NK-92 treated with Interleukin-12 subunit alpha and Interleukin-12 subunit beta, amount 100 ng/mL, for 24 hours (cell line): ENCODE results near the gene IDUA.

Experiments used
- DNase-seq: peaks from one replicate; lab custom pipeline; 2025; lab: John Stamatoyannopoulos, UW

IDUA gene

DNA sequence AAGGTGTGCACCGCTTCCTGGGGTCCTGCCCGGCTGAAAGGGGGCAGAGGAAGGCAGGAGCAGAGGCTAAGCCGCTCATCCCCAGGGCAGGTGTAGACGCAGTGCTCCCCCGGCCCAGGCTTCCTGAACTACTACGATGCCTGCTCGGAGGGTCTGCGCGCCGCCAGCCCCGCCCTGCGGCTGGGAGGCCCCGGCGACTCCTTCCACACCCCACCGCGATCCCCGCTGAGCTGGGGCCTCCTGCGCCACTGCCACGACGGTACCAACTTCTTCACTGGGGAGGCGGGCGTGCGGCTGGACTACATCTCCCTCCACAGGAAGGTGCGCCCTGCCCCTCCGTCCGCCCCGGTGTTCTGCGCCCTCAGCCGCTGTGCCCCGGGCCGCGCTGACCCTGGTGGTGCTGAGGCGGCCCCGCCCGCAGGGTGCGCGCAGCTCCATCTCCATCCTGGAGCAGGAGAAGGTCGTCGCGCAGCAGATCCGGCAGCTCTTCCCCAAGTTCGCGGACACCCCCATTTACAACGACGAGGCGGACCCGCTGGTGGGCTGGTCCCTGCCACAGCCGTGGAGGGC, 14.8 kb downstream of the IDUA start:
- no peak for DNase-seq

DNA sequence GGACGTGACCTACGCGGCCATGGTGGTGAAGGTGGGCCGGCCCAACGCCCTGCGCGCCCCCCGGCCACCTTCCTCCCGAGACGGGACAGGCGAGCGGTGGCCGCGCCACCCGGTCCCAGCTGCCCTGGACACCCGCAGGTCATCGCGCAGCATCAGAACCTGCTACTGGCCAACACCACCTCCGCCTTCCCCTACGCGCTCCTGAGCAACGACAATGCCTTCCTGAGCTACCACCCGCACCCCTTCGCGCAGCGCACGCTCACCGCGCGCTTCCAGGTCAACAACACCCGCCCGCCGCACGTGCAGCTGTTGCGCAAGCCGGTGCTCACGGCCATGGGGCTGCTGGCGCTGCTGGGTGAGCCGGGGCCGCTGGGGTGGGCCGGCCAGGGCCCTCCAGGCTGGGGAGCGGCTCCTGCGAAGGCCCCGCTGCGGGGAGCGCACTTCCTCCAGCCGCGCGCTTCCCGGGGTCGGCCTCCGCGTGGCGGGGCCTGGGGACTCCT, 15.3 kb downstream of the IDUA start:
- DNase-seq: no peak

DNA sequence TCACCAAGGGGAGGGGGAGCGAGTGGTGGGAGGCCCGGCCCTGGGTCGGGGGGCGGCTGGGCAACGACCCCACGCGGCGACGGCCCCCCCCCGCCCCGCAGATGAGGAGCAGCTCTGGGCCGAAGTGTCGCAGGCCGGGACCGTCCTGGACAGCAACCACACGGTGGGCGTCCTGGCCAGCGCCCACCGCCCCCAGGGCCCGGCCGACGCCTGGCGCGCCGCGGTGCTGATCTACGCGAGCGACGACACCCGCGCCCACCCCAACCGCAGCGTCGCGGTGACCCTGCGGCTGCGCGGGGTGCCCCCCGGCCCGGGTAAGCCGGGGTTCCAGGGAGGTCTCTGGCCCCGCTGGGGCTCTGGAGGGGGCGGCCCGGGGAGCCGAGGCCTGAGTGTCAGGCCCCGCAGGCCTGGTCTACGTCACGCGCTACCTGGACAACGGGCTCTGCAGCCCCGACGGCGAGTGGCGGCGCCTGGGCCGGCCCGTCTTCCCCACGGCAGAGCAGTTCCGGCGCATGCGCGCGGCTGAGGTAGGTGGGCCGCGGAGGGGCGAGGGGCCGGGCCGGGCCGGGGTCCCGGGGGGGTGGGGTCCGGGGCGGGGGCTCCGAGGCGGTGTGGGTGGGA, 15.9 kb downstream of the IDUA start:
- DNase-seq: no peak

DNA sequence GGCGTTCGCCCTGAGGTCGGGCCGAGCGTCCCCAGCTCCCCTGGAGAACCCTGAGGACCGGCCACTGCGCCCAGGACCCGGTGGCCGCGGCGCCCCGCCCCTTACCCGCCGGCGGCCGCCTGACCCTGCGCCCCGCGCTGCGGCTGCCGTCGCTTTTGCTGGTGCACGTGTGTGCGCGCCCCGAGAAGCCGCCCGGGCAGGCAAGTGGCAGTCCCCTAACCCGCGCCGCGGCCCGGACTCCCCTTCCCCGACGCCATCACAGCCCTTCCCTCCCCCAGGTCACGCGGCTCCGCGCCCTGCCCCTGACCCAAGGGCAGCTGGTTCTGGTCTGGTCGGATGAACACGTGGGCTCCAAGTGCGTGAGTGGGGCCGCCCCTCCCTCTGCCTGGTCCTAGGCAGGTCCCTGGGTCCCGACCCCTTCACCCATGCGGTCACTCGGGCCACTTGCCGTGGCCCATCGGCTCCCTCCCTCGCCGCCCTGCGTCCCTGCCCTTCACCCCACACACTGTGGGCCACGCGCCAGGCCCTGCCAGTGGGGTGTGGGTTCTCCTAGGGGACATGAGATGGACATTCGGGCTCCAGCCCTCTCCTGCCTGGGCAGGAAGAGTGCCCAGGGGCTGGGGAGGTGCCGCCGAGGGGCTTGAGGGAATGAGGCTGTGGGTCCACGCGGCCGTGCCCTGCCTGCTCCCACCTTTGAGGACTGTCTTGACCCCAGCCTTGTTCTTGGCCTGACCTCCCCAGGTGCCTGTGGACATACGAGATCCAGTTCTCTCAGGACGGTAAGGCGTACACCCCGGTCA, 16.6 kb downstream of the IDUA start:
- DNase-seq: no peak

DNA sequence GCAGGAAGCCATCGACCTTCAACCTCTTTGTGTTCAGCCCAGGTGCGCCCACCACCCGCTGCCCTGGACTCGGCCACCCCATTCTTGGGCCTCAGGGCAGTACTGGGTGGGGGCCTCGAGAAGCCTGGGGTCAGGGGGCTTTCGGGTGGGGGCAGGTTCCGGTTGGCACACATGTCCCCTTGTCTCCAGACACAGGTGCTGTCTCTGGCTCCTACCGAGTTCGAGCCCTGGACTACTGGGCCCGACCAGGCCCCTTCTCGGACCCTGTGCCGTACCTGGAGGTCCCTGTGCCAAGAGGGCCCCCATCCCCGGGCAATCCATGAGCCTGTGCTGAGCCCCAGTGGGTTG, 17.2 kb downstream of the IDUA start:
- DNase-seq: no peak

DNA sequence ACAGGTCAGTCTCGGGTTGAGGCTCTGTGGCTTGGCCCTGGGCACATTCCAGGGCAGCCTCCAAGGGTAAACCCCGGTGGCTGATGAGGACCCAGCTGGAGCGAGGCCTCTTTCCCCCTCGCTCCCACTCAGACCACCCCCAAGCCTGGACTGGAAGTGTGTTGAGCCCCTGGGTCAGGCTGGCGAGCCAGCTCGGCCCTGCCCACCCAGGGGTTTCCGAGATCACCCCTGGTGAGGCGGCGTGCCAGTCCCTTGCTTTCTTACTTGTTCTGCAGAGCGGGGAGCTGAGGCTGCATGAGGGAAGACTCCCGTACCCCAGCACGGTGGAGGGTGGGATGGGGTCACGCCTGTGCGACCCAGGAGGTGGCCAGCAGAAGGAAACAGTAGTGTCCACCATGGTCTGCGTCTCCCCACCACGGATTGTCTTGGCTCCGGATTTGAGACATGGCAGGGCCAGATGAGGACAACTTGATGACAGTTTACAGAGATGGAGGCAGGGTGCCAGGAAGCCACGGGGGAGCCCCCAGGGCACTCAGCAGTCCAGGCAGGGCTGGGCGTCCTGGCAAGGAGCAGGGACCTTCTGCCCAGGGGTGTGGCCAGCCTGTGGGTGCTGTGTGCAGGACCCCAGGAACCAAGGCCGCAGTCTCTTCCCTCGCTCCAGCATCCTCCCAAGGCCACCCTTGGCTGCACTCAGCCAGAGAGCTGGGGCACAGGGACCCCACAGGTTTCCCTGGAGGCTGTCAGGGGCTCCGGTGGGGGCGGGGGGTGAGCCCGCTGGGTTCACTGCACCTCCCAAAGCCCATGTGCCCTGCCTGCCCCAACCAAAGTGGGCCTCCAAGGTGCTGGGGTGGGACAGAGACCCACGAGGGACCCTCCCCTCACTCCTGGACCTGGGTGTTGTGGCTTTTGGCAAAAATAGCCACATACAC, 18.0 kb downstream of the IDUA start:
- no peak for DNase-seq

DNA sequence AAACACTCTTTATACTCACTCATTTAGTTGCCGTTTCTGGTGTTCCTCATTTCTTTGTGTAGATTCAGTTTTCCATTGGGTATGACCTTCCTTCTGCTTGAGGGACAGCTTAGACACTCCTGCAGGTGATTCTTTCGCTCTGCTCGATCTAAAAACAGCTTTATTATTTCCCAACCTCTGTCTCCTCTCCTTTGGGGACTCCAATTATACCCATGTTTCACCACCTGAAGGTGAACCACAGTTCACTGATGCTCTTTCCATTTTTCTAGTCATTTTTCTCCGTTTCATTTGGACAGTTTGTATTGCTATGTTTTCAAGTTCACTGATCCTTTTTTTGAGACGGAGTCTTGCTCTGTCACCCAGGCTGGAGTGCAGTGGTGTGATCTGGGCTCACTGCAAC, 20.0 kb downstream of the IDUA start:
- no peak for DNase-seq

DNA sequence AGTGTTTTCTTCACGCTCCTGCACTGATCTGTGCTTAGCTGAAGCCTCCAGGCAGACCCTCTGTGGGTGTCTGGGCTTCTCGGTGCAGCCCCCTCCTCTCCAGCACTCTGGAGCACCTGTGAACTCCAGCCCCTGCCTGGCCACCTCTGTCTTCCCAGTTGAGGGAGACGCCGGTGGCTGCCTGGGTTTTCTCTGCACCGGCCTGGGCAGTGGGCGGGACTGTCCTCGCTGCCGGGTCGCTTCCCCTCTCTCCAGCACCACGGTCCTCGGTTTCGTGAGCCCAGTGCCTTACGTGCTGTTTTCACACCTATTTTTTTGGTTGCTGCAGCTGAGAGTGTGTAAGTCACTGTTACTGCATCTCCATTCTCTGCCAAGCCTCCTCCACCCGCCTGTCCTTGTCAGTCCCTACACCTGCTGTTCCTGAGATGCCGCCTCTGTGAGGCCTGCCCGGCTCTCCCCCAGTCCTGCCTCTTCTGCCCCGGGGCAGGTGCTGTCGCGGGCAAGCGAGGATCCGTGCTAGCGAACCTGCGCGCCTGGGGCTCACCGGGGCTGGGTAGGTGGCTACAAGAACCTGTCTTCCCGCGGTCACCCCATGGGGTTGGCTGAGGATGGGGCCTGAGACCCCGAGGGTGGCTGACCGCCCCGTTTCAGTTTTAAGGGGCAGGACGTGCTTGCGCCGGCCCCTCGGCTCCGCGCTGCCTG, 22.1 kb downstream of the IDUA start:
- no peak for DNase-seq

DNA sequence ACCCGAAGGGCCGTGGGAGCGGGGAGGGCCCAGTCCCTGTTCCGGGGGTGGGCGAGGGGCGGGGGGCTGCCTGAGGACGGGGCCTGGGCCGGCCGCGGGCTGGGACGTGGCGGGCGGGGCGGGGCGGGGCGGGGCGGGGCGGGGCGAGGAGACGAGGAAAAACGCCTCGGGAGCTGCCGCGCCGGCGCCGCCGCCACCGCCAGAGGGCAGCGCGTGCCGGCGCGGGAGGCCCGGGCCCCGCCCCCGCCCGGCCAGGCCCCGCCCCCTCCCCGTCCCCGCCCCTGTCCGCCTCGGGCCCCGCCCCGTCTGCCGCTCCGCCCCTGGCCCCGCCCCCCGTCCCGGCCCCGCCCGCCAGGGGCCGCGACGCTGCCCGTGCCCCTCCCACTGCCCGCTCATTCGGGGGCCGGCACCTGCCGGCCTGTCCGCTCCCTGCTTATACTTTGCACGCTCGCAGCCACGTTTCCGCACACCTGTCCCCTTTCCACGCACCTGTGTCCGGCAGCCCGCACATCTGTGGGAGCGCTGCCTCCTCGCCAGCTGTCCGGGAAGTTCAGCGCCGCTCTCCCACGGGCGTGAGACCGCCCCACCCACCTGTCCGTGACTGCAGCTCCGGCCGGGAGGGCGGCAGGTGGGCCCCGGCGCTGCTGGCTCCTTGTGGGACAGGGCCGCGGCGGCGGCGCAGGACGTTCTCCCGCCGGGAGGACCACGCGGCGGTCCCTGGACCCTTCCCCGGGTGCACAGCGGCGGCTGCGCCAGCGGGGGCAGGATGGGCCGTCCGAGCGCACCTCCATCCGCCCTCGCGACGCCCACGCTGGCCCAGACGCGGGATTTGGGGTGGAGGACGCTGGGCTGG, 22.9 kb downstream of the IDUA start:
- DNase-seq: no peak

DNA sequence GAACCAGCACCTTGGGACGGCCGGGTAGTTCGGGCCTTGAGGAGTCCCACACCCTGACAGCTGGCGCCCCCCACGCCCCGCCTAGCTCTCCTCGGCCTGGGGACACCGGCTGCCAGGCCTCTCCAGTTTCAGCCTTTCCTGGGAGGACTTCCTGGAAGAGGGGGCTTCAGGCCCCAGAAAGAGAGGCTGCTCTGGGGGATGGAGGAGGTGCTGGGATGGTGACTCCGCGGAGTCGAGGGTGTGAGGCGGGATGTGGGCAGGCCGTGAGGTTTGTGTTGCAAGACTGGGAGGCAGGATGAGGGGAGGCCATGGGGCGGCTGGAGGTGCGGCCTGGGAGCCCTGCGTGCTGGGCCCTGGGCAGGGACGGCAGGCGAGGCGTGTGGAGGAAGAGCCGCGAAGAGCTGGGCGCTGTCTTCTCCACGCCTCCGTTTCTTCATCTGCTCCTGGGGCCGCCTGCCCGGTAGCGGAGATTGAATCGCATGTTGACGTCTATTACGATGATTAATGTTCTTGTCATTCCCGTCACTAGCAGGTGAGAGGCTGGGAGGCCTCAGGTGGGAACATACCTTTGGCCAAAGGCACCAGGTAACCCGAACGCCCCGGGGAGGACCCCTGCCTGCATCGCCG, 23.7 kb downstream of the IDUA start:
- DNase-seq: no peak

DNA sequence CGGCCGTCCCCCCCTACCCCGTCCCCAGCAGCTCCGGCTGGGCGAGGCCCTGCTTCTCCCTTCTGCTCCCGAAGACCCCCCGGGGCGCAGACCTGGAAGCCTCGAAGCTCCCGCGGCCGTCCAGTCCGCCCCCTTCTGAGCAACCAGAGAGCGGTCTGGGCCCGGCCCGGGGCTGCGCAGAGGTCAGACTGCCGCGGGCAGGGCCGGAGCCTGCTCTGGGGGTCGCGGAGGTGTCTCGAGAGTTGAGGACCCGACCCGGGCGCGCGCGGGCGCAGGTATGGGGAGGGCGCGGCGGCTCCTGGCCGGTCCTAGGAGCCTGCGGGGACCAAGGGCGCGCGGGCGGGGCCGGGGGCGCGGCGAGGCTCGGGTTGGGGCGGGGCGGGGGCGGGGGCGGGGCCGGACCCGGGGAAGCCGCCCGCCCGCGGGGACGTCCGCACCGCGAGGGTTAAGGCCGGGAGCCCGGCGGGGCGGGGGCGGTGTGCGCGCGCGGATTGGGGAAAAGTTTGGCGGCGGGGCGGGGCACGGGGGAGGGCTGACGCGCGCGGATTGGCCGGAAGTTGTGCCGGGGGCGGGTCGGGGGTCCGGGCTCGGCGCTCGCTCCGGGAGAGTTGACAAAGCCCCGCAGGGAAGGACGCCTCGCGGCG, 24.3 kb downstream of the IDUA start, which contains the start of gene FGFRL1:
Gene FGFRL1 (plus strand): TSS at position 605 of the 644 bp plus-strand sequence. CDS start 860 bp downstream, outside the sequence.
- DNase-seq: no peak

DNA sequence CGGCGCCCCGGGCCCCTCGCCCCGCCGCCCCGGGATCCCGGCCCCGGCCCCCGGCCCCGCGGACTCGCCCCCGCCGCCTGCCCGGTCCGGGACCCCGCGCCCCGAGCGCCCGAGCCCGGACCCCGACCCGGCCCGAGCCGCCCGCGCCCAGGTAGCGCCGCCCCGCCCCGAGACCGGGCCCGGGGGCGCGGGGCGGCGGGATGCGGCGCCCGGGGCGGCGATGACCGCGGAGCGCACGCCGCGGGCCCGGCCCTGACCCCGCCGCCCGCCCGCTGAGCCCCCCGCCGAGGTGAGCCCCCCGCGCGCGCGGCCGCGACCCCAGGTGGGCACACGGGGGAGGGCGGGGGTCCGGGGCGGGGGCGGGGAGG, 24.8 kb downstream of the IDUA start:
- no peak for DNase-seq

DNA sequence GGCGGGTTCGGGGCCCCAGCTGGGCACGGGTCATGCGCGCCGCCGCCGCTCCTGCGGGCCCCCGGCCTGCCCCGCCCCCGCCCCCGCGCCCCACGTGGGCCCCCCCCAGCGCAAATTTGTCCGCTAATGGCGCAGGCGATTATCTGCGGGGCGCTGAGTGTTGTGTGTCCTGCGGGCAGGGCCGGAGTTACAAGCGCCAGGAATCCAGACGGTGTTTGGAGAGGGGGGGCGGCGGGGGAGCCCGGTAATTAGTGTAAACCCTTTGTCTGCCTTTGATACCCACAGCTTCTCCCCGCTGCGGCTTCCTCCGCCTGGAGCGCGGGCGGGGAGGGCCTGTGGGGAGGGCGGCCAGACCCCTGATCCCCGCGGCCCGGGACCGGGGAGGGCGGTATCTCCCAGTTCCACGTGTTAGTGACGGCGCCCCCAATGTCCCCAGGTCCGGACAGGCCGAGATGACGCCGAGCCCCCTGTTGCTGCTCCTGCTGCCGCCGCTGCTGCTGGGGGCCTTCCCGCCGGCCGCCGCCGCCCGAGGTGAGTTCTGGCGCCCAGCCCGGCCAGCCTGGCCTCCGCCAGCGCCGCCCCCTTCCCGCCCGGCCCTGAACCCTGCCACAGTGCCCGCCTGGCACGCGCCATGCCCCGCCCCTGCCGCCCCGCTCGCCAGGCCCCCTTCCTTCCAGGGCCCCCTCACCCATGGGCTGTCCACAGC, 25.3 kb downstream of the IDUA start:
- DNase-seq: no peak

DNA sequence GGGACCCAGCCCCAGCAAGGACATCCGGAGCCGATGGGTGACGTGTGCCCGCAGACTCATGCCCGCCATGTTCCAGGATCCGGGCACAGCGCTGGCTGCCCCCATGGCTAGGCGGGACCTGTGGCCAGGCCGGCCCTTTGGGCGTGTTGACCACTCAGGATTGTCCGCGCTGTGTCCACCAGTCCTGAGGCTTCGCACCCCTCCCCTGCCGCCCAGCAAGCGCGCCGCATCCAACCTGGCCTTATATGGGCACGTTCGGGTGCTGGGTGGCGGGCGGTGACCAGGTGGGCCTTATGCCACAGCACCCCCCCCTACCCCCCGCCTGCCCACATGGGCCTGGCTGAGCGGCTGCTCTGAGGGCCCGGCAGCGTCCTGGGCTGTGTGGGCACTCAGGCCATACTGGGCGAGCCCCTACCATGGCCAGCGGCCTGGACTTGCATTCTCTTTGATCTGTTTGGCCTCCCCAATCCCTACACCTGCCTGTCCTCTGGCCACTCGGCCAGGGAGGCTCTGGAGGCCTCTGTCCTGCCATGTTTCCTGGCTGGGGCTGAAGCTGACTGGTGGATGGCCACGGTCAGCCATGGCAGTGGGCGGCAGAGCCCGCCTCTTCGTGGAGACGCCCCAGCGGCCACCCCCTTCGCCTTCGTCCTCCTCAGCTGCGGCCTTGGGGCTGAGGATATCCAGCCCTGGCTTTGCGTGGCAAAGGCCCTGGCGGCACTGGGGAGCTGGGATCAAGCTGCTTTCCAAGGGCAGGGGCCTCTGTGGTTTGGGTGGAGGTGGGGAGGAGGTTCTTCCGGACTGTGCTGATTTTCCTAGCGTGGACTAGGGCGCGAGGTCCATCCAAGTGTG, 26.6 kb downstream of the IDUA start:
- no peak for DNase-seq

DNA sequence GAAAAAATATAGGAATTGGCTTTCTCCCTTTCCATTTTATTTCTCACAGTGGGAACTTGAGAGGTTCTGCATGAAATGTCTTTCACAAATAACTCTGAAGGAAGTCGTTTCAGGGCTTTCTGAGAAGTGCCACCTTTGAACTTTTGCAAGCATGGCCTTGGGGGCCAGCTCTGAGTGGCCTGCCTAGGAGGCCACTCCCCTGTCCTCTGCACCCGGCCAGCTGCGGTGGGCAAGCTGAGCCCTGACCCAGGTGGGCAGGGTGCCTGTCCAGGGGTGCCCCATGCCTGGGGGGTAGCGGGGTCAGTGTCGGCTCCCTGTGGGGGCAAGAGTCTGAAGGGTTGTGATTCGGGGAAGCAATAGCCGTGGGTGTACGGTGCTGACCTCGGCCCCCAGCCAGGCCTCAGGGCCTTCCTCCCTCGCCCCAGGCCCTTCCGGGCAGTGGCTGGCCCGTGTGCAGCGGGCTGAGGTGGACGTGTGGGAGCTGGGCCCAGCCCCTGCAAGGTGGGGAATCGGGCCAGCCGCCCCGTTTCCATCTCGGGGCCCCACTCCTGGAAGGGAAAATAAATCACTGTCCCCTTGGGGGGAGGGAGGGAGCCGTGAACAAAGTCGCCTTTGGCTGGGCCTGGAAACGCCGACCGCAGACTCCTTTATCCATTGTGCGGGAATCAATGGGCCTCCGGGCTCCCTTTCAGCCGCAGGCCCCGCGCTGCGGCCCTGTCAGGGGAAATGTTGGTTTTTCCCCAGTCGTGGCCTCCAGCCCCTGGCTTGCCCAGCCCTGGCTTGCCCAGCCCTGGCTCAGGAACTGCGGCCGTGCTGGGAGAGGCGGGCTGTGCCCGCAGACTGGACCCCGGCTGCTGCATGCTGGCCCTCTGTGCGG, 27.7 kb downstream of the IDUA start:
- no peak for DNase-seq

DNA sequence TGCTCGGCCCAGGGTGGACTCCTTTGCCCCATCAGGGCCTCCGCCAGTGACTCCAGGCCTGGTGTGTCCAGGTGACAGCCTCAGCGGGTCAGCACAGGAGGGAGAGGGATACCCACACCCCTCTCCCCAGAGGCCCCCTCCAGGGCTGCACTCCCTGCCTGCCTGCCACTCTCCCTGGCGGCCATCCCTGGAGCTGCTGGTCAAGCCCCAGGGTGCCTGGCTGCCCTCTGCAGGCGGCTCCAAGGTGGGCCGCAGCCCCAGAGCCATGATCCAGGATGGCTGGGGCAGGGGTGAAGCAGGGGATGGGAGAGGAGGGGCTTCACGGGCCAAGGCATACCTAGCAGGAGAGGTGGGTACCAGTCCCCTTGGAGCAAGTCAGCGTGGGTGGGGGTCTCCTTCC, 28.3 kb downstream of the IDUA start:
- no peak for DNase-seq

DNA sequence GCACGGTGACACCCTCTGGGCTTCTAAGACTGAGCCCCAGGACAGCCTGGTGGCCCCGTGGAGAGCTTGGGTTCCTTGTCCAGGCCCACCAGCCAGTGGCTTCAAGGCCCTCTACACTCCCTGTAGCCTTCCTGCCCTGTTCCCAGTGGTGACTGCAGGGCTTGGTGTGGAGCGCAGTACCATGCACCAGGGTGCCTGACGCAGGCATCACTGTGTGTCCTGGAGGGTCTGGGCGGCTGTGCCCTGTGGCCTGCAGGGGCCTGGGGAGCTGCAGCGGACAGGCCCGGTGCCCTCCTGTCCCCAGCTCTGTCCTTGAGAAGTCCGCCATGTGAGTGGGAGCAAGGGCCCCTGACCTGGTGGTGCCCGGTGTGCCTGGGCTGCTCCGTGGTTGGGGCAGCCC, 28.9 kb downstream of the IDUA start:
- no peak for DNase-seq
